ENCODE data around the gene IVD. TPM values are rescaled to one million over a fixed set of nuclear protein-coding genes. Genes with fewer than 3 reads are reported as not detected.

IVD gene
- total and polyA plus RNA-seq, 2 of the 4 experiments (the other 2 are of a cell fraction): 31.7 to 41.1 TPM

DNA sequence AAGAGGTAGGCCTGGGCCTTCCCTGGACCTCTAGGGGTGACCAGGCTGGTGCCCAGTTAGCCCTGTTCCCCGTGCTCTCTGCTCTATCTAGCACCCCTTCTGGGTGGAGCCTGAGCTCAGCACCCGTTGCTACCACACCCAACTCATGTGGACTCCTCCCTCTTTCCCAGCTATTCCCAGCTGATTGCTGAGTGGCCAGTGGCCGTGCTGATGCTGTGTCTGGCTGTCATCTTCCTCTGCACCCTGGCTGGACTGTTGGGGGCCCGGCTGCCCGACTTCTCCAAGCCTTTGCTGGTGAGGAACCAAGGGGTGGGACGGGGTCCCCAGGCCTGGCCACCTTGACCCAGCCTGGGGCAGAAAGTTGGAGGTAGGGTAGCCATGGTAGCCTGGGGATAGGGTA lies 41.3 kb upstream of the IVD start:
- H3K23ac ChIP-seq (ENCODE audit: low read depth, low read length): no peak overlapping the region
- POLR2A ChIA-PET (ENCODE audit: unreplicated experiment): interaction anchor here (0.6 kb wide), 1 partner anchor 427 kb away, joined by 3 read pairs; no protein-coding TSS in a partner anchor
- no peak overlapping the region for H3K27ac ChIP-seq (ENCODE audit: insufficient read depth, low read length)
- in situ Hi-C loops (cut with MboI; ENCODE audit: low sequenced_read_pairs): no loop called here
- intact Hi-C loops (cut with micrococcal nuclease): no loop called here
- no peak overlapping the region for H2BK5ac ChIP-seq (ENCODE audit: low read depth, low read length, poor library complexity, severe bottlenecking)
- H2BK120ac ChIP-seq (ENCODE audit: low read depth, low read length): no peak overlapping the region
- no peaks in the 10 kb centered on the region for H3K36me3 ChIP-seq (ENCODE audit: control insufficient read depth, insufficient read depth, low read length)
- no peak overlapping the region for H4K8ac ChIP-seq (ENCODE audit: low read depth in 2 of 2, low read length in 2 of 2)
- no peak overlapping the region for H3K4me2 ChIP-seq (ENCODE audit: low read depth, low read length)
- CTCF ChIA-PET: interaction anchor here (1.3 kb wide), 1 partner anchor 20 kb away, joined by 5 read pairs; no protein-coding TSS in a partner anchor
- no peak overlapping the region for H3K18ac ChIP-seq (ENCODE audit: low read depth, low read length)
- H3K56ac ChIP-seq (ENCODE audit: extremely low read depth, insufficient read depth, low read length): no peak overlapping the region
- H4K91ac ChIP-seq (ENCODE audit: insufficient read depth, low read depth, low read length): no peak overlapping the region
- H2BK20ac ChIP-seq (ENCODE audit: low read depth, low read length): no peak overlapping the region
- 0 out of 2 replicates have a peak, but pooled peaks cover 3% of the 10 kb centered on the region for H3K9me1 ChIP-seq (ENCODE audit: insufficient read depth, low read length)
- dilution Hi-C loops (cut with HindIII; ENCODE audit: low sequenced_read_pairs, unreplicated experiment): no loop called here
- H3K27me3 ChIP-seq (ENCODE audit: control insufficient read depth, insufficient read depth, low read length): peaks cover 20% of the 10 kb centered on the region
- no peak overlapping the region for H2BK15ac ChIP-seq (ENCODE audit: low read depth, low read length)
- H4K5ac ChIP-seq (ENCODE audit: low read depth, low read length): no peak overlapping the region
- H3K4me3 ChIP-seq (ENCODE audit: insufficient read depth, low read depth, low read length): no peak overlapping the region
- no peak overlapping the region for H3K14ac ChIP-seq (replicated peaks; ENCODE audit: low read depth, low read length)
- H2AK5ac ChIP-seq (ENCODE audit: low read depth, low read length): no peak overlapping the region
- no peak for ATAC-seq (ENCODE audit: low read depth)
- 100% methylated on average over 1 of the region's 6 CpGs; no CpG with 5 or more reads in 1 of the 2 experiments for WGBS, 2 experiments (ENCODE audit: extremely low coverage in 2 of 2, insufficient read length in 1 of 2)
- H3K9me3 ChIP-seq (ENCODE audit: control insufficient read depth, insufficient read depth, low read length): no peaks in the 10 kb centered on the region
- no peaks in the 10 kb centered on the region for H4K20me1 ChIP-seq (ENCODE audit: insufficient read depth, low read length)
- no peak for DNase-seq
- H3K79me1 ChIP-seq (ENCODE audit: low read depth in 1 of 2, low read length in 2 of 2): no peaks in the 10 kb centered on the region
- no peak for TF ChIP-seq CHD1 (IDR thresholded peaks at IDR 0.05; ENCODE audit: low read depth, low read length)
- TF ChIP-seq SMC3 (IDR thresholded peaks at IDR 0.05; ENCODE audit: low read depth, low read length): no peak
- no peak for TF ChIP-seq RFX5 (IDR thresholded peaks at IDR 0.05; ENCODE audit: low read depth, low read length)
- no peak for TF ChIP-seq RCOR1 (IDR thresholded peaks at IDR 0.05; ENCODE audit: insufficient replicate concordance, low read length)
- no peak for TF ChIP-seq MAFK (IDR thresholded peaks at IDR 0.05; ENCODE audit: low read depth, low read length)
- no peak for TF ChIP-seq BHLHE40 (IDR thresholded peaks at IDR 0.05; ENCODE audit: low read depth, low read length)
- no peak for TF ChIP-seq NFE2L2 (IDR thresholded peaks at IDR 0.05; ENCODE audit: low read depth, low read length)
- no peak for TF ChIP-seq USF2 (IDR thresholded peaks at IDR 0.05; ENCODE audit: low read depth, low read length)
- TF ChIP-seq FOS (IDR thresholded peaks at IDR 0.05; ENCODE audit: low read depth, low read length): no peak
- TF ChIP-seq, protein P1, sequence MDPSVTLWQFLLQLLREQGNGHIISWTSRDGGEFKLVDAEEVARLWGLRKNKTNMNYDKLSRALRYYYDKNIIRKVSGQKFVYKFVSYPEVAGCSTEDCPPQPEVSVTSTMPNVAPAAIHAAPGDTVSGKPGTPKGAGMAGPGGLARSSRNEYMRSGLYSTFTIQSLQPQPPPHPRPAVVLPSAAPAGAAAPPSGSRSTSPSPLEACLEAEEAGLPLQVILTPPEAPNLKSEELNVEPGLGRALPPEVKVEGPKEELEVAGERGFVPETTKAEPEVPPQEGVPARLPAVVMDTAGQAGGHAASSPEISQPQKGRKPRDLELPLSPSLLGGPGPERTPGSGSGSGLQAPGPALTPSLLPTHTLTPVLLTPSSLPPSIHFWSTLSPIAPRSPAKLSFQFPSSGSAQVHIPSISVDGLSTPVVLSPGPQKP (IDR thresholded peaks at IDR 0.05; ENCODE audit: borderline replicate concordance, low read depth, low read length): no peak
- TF ChIP-seq MAZ (IDR thresholded peaks at IDR 0.05; ENCODE audit: borderline replicate concordance, low read depth, low read length): no peak
- TF ChIP-seq, protein P2, sequence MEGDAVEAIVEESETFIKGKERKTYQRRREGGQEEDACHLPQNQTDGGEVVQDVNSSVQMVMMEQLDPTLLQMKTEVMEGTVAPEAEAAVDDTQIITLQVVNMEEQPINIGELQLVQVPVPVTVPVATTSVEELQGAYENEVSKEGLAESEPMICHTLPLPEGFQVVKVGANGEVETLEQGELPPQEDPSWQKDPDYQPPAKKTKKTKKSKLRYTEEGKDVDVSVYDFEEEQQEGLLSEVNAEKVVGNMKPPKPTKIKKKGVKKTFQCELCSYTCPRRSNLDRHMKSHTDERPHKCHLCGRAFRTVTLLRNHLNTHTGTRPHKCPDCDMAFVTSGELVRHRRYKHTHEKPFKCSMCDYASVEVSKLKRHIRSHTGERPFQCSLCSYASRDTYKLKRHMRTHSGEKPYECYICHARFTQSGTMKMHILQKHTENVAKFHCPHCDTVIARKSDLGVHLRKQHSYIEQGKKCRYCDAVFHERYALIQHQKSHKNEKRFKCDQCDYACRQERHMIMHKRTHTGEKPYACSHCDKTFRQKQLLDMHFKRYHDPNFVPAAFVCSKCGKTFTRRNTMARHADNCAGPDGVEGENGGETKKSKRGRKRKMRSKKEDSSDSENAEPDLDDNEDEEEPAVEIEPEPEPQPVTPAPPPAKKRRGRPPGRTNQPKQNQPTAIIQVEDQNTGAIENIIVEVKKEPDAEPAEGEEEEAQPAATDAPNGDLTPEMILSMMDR (conservative IDR thresholded peaks at IDR 0.05; ENCODE audit: low read depth, low read length): no peak
- TF ChIP-seq RAD21 (IDR thresholded peaks at IDR 0.05; ENCODE audit: low read length): no peak
- no peak for TF ChIP-seq MXI1 (IDR thresholded peaks at IDR 0.05; ENCODE audit: borderline replicate concordance, low read depth, low read length)
- TF ChIP-seq POLR2A (IDR thresholded peaks at IDR 0.05; ENCODE audit: low read depth, low read length): no peak
- no peak for TF ChIP-seq CEBPB (IDR thresholded peaks at IDR 0.05; ENCODE audit: low read depth, low read length)
- H3K9ac ChIP-seq (ENCODE audit: low read depth, low read length): no peak overlapping the region
- H2AK9ac ChIP-seq (replicated peaks; ENCODE audit: low read depth, low read length, poor library complexity): no peak overlapping the region
- H3K4ac ChIP-seq (ENCODE audit: low read depth, low read length): no peak overlapping the region
- H3K4me1 ChIP-seq (ENCODE audit: control insufficient read depth, insufficient read depth, low read length): peaks cover 2% of the 10 kb centered on the region; the same call in 1 of the 2 replicates
- no peak overlapping the region for H2AFZ ChIP-seq (replicated peaks; ENCODE audit: low read length, poor library complexity)
- no TSS peak for BruUV-seq (replicated peaks)

All from IMR-90 (cell line).